CD4-positive, CD25-positive, alpha-beta regulatory T cell (primary cell): ENCODE results near the gene BAZ2B. TPM values are rescaled to one million over a fixed set of nuclear protein-coding genes. Genes with fewer than 3 reads are reported as not detected.
A peak's percentile ranks its signal among the peaks of the same experiment; 100 is the strongest.

Experiments
- ATAC-seq, 2 donors: fragments of 150-1000 bp; cut with Tn5 transposase; one replicate each; pipeline ENCODE4 v1.10.0; 2021; ENCODE audit warnings: low read depth in 2 of 2, moderate number of reproducible peaks in 2 of 2, moderate library complexity in 1 of 2
- DNase-seq, 3 donors: peaks; one replicate each; pipeline versions ENCODE4 v3.0.0 to v3.0.0-alpha.2; 2012 to 2022; ENCODE audit warnings: mixed read lengths in 1 of 3
- H3K27ac ChIP-seq: one replicate; pipeline ENCODE4 v1.7.0; 2013; ENCODE audit warnings: mild to moderate bottlenecking, low read length; ENCODE audit not compliant: insufficient read depth, poor library complexity, severe bottlenecking
- H3K27me3 ChIP-seq: one replicate; pipeline ENCODE4 v1.7.0; 2013; ENCODE audit warnings: low read length; ENCODE audit not compliant: control insufficient read depth, insufficient read depth
- H3K36me3 ChIP-seq: one replicate; pipeline ENCODE4 v1.7.0; 2013; ENCODE audit warnings: mild to moderate bottlenecking, low read length, moderate library complexity; ENCODE audit not compliant: control insufficient read depth, insufficient read depth
- H3K4me1 ChIP-seq: 2 replicates; pipeline ENCODE4 v1.7.0; 2013; ENCODE audit warnings: mild to moderate bottlenecking, low read length; ENCODE audit not compliant: insufficient read depth, control insufficient read depth, poor library complexity, severe bottlenecking
- H3K4me3 ChIP-seq: one replicate; pipeline ENCODE4 v1.7.0; 2013; ENCODE audit warnings: low read depth, mild to moderate bottlenecking, low read length, moderate library complexity
- H3K9me3 ChIP-seq, 2 experiments: 1 replicate in 1 of 2; 2 replicates in 1 of 2; pipeline ENCODE4 v1.7.0; 2013; ENCODE audit warnings: low read length in 2 of 2, mild to moderate bottlenecking in 1 of 2, moderate library complexity in 1 of 2; ENCODE audit not compliant: control insufficient read depth in 2 of 2
- H3K27ac Mint-ChIP-seq, 3 donors: one replicate each; pipeline ENCODE4 v1.8.0; 2020 to 2022; ENCODE audit warnings: mild to moderate bottlenecking in 3 of 3, mixed read lengths in 3 of 3, moderate library complexity in 2 of 3
- H3K27me3 Mint-ChIP-seq: one replicate; pipeline ENCODE4 v1.8.0; 2022; ENCODE audit warnings: mild to moderate bottlenecking, mixed read lengths
- H3K36me3 Mint-ChIP-seq: one replicate; pipeline ENCODE4 v1.8.0; 2020; ENCODE audit warnings: mixed read lengths
- H3K4me1 Mint-ChIP-seq, 4 donors: one replicate each; pipeline ENCODE4 v1.8.0; 2020 to 2022; ENCODE audit warnings: mixed read lengths in 4 of 4, mild to moderate bottlenecking in 1 of 4
- H3K4me3 Mint-ChIP-seq, 4 donors: one replicate each; pipeline ENCODE4 v1.8.0; 2020 to 2022; ENCODE audit warnings: mild to moderate bottlenecking in 4 of 4, mixed read lengths in 4 of 4, moderate library complexity in 3 of 4
- H3K9me3 Mint-ChIP-seq, 7 donors: one replicate each; pipeline ENCODE4 v1.8.0; 2020 to 2022; ENCODE audit warnings: mixed read lengths in 7 of 7, mild to moderate bottlenecking in 3 of 7, moderate library complexity in 2 of 7
- polyA plus RNA-seq, 4 donors: library from polyadenylated mRNA; unstranded; fragments of 300-500 nt; fragmentation: Illumina TruSeq; gene quantifications; one replicate each; pipeline ENCODE4 v1.2.3, GENCODE V29; 2021
- total RNA-seq: library from RNA; stranded (reverse); gene quantifications from one replicate; pipeline ENCODE4 v1.2.3, GENCODE V29; 2022

Gene BAZ2B
- total and polyA plus RNA-seq, 5 donors from 2014 or later: 7.8 to 39.6 (median 9.6) TPM

DNA sequence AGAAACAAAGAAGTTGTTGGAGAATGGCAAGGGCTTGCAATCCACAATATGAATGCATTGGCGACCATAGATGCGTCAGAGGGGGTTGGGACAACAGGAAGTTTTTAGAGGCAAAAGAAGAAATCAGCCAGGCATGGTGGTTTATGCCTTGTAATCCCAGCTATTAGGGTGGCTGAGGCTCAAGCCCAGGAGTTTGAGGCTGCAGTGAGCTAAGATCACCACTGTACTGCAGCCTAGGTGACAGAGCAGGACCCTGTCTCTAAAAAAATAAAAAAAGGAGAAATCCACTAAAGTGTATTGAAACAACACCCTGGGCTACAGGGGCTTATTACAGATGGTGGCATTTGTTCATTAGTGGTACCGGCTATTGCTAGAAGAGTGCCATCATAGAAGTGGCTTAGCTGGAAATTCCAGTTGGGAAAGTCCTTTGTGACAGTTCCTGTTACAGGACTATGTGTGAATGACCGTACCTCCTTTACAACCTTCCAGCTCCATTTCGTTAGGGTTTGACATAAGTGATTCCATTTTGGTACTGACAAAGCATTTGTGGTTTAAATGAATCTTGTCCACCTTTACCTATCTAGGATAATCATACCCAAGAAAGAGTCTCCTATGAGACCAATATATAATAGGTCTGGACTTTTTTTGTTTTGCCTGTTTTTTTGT, 319.2 kb downstream of the BAZ2B start:
- Histone ChIP-seq H3K27ac (no peak overlapping the region), H3K27me3 (peaks cover 7% of the 10 kb centered on the region), H3K4me3 (no peak overlapping the region), H3K9me3 (no peaks in the 10 kb centered on the region), H3K4me1 (no peaks in the 10 kb centered on the region), H3K36me3 (no peaks in the 10 kb centered on the region)
- Mint-ChIP-seq H3K4me1 (no peaks in the 10 kb centered on the region), H3K27me3 (peaks cover 31% of the 10 kb centered on the region), H3K36me3 (no peaks in the 10 kb centered on the region), H3K4me3 (no peak overlapping the region), H3K9me3 (peaks cover 0 to 8% (median 0%) of the 10 kb centered on the region in 7 donors), H3K27ac (no peak overlapping the region)
- DNase-seq (no peak), ATAC-seq (no peak)

DNA sequence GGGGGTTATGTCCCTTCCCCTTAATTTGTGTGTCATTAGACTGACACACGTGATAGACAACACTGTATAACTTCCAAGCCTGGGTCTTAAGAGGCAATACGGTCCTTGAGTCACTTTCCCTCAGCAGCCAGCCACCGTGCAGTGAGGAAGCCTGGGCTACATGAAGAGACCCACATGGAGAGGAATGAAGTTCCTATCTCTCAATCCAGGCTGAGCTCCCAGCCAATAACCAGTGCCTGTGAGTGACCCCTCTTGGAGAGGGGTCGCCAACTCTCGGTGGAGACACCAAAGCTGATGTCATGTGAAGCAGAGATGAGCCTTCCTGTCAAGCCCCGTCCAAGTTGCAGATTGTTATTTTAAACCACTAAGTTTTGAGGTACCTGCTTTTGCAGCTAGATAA, 324.2 kb downstream of the BAZ2B start:
- no peak for ATAC-seq

DNA sequence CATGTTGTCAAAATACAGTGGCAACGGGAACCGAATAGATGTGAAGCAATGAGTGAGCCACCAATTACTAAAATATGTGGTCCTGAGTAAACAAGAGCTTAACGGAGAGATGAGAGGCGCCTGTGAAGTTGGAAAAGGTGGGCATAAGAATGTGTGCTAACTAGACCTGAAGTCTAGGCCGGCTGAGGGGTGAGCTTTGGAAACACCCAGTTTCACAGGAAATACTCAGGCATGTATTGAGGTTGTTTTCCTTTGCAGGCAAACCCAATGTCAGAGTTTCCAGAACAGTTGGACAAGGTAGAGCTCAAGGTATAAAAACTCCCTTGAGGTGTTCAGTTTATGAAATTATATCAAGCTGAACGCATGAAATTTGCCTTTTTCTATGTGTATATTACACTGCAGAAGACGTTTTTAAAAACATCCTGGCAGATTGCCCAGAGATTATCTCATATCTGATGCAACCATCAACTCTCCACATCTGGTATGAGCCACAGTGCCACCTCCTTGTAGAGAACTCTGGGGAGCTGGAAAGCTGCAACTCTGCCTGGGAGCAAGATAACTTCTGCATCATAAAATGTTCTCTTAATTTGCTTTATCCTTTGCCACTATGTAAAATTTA, 325.9 kb downstream of the BAZ2B start:
- no peaks in the 10 kb centered on the region for H3K36me3 Mint-ChIP-seq
- no peak overlapping the region for H3K27ac ChIP-seq
- H3K9me3 ChIP-seq: no peaks in the 10 kb centered on the region
- H3K4me1 ChIP-seq: peaks cover 8% of the 10 kb centered on the region
- no peak overlapping the region for H3K4me3 Mint-ChIP-seq
- no peak for ATAC-seq
- peaks cover 9 to 20% (median 13%) of the 10 kb centered on the region in 4 donors for H3K4me1 Mint-ChIP-seq
- peaks cover 2% of the 10 kb centered on the region for H3K27me3 ChIP-seq
- H3K27me3 Mint-ChIP-seq: peaks cover 21% of the 10 kb centered on the region
- H3K27ac Mint-ChIP-seq: no peak overlapping the region
- H3K36me3 ChIP-seq: no peaks in the 10 kb centered on the region
- DNase-seq: peak in 2 of 3 donors; percentile 13 to 58
- no peak overlapping the region for H3K4me3 ChIP-seq
- H3K9me3 Mint-ChIP-seq: no peaks in the 10 kb centered on the region

More for the DNA sequence above, 324.2 kb downstream of the BAZ2B start:
- Histone ChIP-seq H3K4me3 (no peak overlapping the region), H3K9me3 (no peaks in the 10 kb centered on the region), H3K36me3 (no peaks in the 10 kb centered on the region), H3K4me1 (no peaks in the 10 kb centered on the region), H3K27ac (no peak overlapping the region), H3K27me3 (peaks cover 2% of the 10 kb centered on the region)
- peaks cover 0 to 4% (median 0%) of the 10 kb centered on the region in 7 donors for H3K9me3 Mint-ChIP-seq
- H3K4me1 Mint-ChIP-seq: peaks cover 7 to 15% (median 10%) of the 10 kb centered on the region in 4 donors
- peaks cover 30% of the 10 kb centered on the region for H3K27me3 Mint-ChIP-seq
- DNase-seq: no peak
- H3K36me3 Mint-ChIP-seq: no peaks in the 10 kb centered on the region
- peak overlapping the region in 1 of 4 donors; percentile 57 for H3K4me3 Mint-ChIP-seq
- H3K27ac Mint-ChIP-seq: no peak overlapping the region

GRCh38 chr2:159287733-159288132, 328.6 kb downstream of the BAZ2B start:
- Histone ChIP-seq H3K36me3 (no peaks in the 10 kb centered on the region), H3K4me1 (peaks cover 8% of the 10 kb centered on the region), H3K27me3 (peaks cover 2% of the 10 kb centered on the region), H3K4me3 (no peak overlapping the region), H3K9me3 (no peaks in the 10 kb centered on the region), H3K27ac (no peak overlapping the region)
- ATAC-seq: no peak
- Mint-ChIP-seq H3K4me1 (peaks cover 13 to 24% (median 22%) of the 10 kb centered on the region in 4 donors), H3K4me3 (peak overlapping the region; percentile 62 to 92 (median 82)), H3K9me3 (peaks cover 0 to 2% (median 0%) of the 10 kb centered on the region in 7 donors), H3K36me3 (peaks cover 2% of the 10 kb centered on the region), H3K27ac (peak overlapping the region in 1 of 3 donors; percentile 64), H3K27me3 (peaks cover 19% of the 10 kb centered on the region)
- no peak for DNase-seq

GRCh38 chr2:159286709-159287441, 329.5 kb downstream of the BAZ2B start:
- DNase-seq (peak; percentile 92 to 98 (median 95)), ATAC-seq (peak; percentile 98 to 99)
- Histone ChIP-seq H3K36me3 (no peaks in the 10 kb centered on the region), H3K4me3 (peak overlapping the region; percentile 89), H3K9me3 (no peaks in the 10 kb centered on the region), H3K27ac (peak overlapping the region; percentile 60), H3K27me3 (no peaks in the 10 kb centered on the region), H3K4me1 (peaks cover 8% of the 10 kb centered on the region)
- Mint-ChIP-seq H3K36me3 (peaks cover 7% of the 10 kb centered on the region), H3K4me3 (peak overlapping the region; percentile 77 to 92 (median 90)), H3K27ac (peak overlapping the region; percentile 64 to 91 (median 82)), H3K9me3 (peaks cover 0 to 2% (median 0%) of the 10 kb centered on the region in 7 donors), H3K27me3 (peaks cover 19% of the 10 kb centered on the region), H3K4me1 (peaks cover 13 to 24% (median 22%) of the 10 kb centered on the region in 4 donors)

GRCh38 chr2:159285929-159286708, 330.2 kb downstream of the BAZ2B start, which contains the start of gene WDSUB1:
WDSUB1 (minus strand) TSS chr2:159286703; CDS start chr2:159283069, 3,634 bp downstream.
- Histone ChIP-seq H3K27me3 (no peaks in the 10 kb centered on the region), H3K4me3 (peak within 1 kb of the TSS; percentile 89), H3K27ac (peak within 1 kb of the TSS; percentile 60), H3K4me1 (peaks cover 8% of the 10 kb centered on the region), H3K36me3 (no peaks in the 10 kb centered on the region), H3K9me3 (no peaks in the 10 kb centered on the region)
- Mint-ChIP-seq H3K4me3 (peak within 1 kb of the TSS; percentile 77 to 92 (median 90)), H3K9me3 (peaks cover 0 to 2% (median 0%) of the 10 kb centered on the region in 7 donors), H3K27ac (peak within 1 kb of the TSS; percentile 64 to 91 (median 82)), H3K36me3 (peaks cover 7% of the 10 kb centered on the region), H3K4me1 (peaks cover 13 to 24% (median 22%) of the 10 kb centered on the region in 4 donors), H3K27me3 (peaks cover 19% of the 10 kb centered on the region)
- DNase-seq: peak in 1 of 3 donors; percentile 15
- peak in 1 of 2 donors; percentile 33 for ATAC-seq

DNA sequence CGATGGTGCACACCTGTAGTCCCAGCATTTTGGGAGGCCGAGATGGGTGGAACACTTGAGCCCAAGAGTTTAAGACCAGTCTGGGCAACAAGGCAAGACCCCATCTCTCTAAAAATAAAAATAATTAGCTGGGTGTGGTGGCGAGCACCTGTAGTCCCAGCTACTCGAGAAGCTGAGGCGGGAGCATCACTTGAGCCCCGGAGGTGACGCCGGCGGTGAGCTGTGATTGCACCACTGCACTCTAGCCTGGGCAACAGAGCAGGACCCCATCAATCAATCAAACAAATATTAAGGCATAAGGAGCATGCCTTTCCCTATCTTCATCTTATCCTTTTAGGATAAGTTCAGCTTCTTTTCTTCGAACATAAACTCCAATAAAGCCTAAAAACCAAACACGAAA, 330.9 kb downstream of the BAZ2B start:
- Histone ChIP-seq H3K4me3 (no peak overlapping the region), H3K4me1 (peaks cover 8% of the 10 kb centered on the region), H3K36me3 (no peaks in the 10 kb centered on the region), H3K27ac (no peak overlapping the region), H3K9me3 (no peaks in the 10 kb centered on the region), H3K27me3 (no peaks in the 10 kb centered on the region)
- H3K36me3 Mint-ChIP-seq: peaks cover 7% of the 10 kb centered on the region
- H3K27me3 Mint-ChIP-seq: peaks cover 12% of the 10 kb centered on the region
- H3K4me1 Mint-ChIP-seq: peaks cover 10 to 21% (median 19%) of the 10 kb centered on the region in 4 donors
- H3K27ac Mint-ChIP-seq: peak overlapping the region in 1 of 3 donors; percentile 15
- ATAC-seq: no peak
- peak overlapping the region; percentile 71 to 92 (median 84) for H3K4me3 Mint-ChIP-seq
- no peak for DNase-seq
- H3K9me3 Mint-ChIP-seq: peaks cover 0 to 2% (median 0%) of the 10 kb centered on the region in 7 donors
